HG02870 (cell line): ENCODE data around the gene RASAL2.
"Not testable (repeated sequence)": the region's sequence is repeated elsewhere in the genome, so short reads cannot be mapped to it uniquely, and the experiment has no call there.

Source experiments
- ATAC-seq: cut with Tn5 transposase; IDR thresholded peaks from one replicate; pipeline ENCODE4 v1.9.1; 2021; ENCODE audit warnings: mild to moderate bottlenecking, moderate library complexity; ENCODE audit not compliant: unreplicated experiment

Gene RASAL2

DNA sequence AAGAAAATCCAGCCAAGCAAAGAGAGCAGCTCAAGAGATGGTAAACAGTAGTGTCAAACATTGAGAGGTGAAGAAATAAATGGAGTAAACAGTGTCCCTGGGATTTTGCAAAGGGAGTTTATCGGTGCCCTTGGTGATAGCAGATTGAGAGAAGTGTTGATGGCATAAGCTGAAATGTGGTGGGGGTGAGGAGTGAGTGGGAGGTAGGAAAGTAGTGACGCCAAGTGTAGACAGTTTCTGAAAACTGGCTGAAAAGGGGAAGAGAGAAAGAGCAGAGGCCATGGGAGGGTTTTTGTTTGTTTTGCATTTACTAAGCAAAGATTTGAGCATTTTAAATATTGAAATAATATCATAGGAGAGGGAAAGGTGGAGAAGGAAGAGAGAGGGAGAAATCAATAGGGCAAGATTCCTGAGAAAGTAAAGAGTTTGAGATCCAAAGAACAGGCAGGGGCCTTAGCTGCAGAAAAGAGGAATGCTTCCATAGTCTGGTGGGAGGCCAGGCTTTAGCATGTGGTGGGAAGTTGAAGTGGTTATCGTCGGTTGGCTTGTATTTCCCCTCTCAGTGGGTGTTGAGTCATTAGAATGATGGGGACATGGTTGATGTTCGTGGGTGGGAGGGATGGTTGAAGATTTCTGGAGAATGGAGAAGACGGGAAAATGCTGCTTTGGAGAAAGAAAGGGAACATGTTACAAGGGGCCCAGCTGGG, 26.8 kb upstream of the RASAL2 start:
- peak; percentile 99 for ATAC-seq

DNA sequence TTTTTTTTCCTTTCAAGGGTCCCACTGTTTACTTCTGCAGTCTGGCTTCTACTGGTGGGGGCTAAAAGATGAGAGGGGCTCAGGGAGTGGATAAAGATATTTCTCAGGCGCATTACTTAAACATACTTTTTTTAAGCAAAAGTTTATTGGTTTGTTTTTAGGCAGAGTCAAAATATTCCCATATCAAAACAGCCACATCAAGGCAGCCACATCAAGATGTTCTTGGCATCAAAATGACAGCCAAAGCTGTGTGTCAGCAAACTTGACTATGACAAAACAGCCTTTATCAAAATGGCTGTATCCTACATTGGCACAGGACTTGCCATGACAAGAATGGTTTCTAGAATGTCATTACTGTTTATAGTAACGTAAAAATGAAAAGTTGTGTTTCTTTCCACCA, 22.1 kb upstream of the RASAL2 start:
- ATAC-seq = no peak

DNA sequence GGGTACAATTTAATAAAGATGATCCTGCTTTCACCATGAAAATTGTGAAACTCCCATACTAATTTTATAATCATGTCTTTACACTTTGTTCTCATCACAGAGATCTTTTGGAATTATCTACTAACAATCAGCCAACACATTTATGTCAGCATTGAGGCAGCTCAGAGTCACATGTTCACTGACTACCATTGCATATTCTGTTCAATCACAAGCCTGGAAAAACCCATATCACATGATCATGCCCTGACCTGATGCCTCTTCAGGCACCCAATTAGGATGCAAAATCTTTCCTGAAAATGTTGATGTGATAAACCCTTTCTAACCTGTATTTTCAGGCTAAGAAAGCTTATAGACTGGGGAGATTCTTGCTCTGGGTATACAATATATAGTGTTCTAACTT, 21.6 kb upstream of the RASAL2 start:
- no peak for ATAC-seq

DNA sequence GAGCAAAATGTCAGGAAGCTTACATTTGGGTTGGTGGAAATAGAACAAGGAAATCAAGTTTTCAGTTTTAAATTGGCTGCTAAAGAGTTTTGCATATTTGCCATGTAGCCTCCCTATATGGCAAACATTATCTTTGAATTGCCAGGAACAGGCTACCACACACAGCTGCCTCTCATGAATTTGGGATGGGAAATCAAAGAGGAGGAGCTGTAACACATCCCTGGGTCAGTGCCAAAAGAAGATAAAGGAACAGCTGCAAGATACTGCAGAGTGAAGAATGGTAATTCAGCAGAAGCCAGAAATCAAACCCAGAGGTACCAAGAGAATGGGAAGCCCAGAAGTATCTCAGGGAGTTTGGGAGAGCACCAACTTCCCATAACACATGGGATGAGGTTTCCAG, 18.6 kb upstream of the RASAL2 start:
- no peak for ATAC-seq

DNA sequence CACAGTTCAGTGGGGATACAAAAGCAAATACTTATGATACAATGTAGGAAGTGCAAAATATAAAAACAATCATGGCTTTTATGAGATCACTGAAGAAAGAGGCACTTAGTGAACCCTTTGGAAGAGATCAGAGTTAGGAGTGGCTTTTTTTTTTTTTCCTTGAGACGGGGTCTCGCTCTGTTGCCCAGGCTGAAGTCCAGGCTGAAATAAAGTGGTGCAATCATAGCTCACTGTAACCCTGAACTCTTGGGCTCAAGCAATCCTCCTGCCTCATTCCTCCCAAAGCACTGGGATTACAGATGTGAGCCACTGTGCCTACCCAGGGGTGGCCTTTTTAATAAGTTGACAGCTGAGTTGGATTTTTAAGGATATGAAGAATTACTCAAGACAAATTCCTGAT, 17.3 kb upstream of the RASAL2 start:
- no peak for ATAC-seq

DNA sequence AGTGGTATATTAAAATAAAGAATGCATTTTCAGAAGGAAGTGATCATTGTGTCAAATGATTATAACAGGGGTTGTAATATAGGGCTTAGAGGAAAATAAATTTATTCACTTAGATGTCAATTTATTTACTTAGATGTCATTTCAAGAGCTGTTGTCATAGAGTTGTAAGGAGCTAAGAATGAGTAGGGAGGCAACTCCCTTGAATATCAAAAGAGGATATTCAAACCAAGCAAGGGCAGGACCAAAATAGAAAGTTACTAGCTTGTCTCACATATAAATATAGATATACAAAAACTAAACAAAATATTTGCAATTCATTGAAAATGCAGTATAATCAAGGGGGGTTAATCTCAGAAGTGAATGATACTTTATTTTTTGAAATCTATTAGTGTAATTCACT, 16.0 kb upstream of the RASAL2 start:
- no peak for ATAC-seq

DNA sequence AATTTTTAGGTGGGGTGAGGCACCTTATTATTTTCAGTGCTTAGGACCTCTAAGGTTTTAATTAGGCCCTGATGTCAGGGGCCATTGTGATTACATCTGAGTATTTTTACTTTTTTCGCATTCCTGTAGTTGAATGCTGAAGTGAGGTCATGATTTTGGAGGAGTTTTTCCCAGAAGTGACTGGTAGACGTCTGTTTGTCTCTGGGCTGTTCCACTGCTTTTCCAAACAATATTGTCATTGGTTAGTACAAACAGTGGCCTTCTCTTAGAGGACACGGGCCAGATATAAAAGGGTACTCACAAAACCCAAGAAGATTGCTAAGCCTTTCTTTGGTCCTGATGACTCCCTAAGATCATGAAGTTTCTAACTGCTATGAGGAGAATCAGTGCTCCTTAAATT, 7.6 kb upstream of the RASAL2 start:
- ATAC-seq = no peak

DNA sequence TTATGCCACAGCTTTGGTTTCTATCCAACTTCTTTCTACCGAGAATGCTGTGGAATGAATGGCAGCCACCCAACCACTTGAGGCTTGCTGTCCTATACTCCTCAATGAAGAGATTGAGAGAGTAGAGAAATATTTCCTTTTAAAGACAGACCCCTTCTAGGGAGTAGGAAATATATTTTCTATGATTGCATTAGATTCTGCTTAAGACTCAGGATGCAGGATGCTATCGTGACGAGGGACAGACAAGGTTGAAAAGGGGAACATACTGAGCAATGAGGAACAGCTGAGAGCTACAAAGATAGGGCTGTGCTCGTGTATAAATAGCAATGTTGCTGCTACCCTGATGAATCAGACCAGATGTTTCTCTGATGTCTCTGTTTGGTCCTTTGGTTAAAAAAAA, 7.1 kb upstream of the RASAL2 start:
- peak; percentile 54 for ATAC-seq

DNA sequence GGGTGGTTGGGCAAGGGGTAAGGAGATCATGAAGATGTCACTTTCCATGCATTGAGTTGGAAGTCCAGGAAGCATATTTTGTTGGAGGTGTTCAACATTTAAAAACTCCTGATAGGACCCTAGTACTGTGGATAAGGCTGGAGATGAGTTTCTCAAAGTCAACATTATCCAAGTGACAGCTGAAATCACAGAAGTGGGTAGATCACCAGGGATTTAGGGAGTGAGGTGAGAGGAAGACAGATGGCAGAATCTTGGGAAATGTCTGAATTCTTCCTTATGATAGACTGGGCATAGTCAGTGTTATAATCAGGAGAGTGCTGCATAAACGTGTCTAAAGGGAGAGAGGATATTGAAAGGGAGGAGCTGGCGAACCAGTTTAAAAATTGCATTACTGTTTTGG, 5.3 kb upstream of the RASAL2 start:
- no peak for ATAC-seq

DNA sequence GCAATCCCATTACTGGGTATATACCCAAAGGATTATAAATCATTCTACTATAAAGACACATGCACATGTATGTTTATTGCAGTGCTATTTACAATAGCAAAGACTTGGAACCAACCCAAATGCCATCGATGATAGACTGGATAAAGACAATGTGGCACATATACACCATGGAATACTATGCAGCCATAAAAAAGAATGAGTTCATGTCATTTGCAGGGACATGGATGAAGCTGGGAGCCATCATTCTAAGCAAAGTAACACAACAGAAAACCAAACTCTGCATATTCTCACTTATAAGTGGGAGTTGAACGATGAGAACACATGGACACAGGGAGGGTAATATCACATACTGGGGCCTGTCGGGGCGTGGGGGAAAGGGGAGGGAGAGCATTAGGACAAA, 2.5 kb upstream of the RASAL2 start:
- not testable (repeated sequence) for ATAC-seq

DNA sequence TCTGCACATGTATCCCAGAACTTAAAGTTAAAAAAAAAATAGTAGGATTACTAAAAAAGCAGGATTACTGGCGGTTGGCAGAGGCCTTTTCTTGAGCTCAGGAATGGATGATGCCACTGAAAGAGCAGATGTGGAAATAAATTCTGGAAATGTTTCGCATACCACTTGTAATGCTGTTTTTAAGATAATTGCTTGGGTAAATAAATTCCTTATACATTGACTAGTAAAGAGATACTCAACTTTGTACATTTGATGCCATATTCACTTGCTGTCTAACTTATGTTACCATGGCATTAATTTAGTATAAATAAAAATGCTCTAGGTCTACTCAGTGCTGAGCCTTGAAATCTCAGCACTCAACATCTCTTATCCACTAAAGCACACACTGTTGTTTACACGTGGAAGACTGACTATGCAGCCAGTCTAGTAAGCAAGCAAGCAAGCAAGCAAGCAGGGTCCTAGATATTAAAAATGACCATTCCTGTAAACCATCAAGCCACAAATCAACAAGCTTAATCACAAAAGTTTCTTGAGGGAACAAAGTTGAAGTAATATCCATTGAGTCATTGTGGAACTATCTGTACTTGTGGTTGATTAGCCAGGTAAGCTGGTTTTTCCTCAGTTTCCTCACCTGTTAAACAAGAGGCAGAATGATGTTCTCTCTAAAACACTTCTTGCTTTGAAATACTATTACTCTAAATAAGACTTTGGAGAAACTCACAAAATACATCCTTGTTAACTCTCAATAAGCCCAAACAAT, 1.7 kb upstream of the RASAL2 start:
- ATAC-seq = no peak

DNA sequence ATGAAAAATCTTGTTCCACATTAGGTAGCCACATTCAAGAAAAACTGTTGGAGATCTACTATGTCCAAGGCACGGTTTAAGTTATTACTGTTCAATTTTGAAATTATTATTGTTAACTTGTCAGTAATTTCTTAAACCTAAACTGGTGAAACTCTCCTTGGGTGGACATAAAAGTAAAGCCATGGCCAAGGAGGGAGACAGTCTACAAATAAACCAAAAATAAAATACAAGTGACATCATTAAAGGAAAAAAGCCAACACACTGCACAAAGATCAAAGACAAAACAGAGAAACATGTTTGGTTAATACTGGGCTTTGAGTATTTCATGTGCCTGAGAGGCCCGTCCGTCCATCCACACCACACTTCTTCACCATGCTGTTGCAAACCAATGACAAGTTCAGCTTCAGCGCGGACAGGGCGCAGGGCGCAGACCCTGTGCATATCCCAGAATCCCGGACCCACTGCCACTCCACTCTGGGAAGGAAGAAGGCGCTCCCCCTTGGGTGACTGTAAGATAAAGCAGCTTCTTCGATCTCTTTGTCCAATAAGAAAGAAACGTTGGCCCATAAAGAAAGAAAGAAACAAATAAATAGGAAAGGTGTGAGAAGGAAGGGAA, 918 bp upstream of the RASAL2 start:
- no peak for ATAC-seq

DNA sequence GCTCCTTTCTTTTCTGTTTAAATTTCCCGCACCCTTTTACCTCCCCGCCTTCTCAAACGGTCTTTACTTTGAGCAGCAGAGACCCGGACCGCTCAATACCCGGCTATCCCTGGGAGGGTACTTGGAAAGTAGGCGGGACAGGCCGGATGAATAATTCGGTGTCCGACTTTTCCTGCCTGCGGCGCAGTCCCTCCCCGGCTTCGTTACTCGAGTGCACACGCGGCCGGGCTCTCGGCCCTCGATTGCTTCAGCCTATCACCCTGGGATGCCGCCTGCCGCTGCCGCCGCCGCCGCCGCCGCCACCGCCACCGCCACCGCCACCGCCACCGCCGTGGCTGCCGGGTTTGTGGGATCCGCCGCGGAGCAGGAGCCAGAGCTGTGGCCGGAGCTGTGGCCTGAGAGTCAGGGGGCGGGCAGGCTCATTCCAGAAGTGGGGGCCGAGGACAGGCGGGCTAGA, 382 bp upstream of the RASAL2 start:
- peak; percentile 77 for ATAC-seq

DNA sequence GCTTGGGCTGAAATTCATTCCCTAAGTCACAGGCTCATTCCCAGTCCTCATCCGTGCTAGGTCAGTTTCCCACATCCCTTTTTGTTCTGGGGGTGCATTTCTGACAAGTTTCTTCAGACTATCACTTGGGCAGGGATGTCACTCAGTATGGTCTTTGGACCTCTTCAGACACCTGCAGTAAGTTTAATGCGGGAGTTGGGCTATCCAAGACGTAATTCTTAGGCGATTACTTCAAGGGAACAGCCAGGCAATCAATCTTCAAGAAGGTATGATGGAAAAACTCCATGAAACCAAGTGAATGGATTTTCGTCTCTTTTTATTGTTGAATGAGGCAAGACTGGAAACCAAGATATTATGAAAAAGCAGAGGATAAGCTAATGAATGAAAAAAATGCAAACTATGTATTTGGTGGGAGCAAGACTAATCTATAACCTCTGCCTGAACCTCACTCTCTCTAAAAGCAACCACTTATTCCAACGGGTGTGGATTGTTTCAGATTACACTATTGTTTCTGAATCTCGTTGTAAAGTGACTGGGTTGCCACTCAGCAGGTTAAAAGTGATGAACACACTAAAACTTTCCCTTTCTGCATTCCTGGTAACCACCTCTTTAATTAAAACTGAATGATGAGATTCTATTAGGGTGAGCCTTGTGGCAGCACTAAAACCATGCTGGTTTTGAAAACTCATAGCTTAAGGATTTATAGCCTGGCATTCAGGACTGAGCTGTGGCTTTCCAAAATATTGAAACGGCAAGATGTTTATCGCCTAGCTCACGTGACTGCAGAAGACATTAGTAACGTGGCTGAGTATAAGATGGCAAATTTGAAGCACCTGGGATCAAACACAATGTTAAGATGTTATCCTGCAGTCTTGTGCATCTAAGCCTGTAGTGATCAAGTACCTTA, 1.1 kb downstream of the RASAL2 start:
- ATAC-seq = no peak

DNA sequence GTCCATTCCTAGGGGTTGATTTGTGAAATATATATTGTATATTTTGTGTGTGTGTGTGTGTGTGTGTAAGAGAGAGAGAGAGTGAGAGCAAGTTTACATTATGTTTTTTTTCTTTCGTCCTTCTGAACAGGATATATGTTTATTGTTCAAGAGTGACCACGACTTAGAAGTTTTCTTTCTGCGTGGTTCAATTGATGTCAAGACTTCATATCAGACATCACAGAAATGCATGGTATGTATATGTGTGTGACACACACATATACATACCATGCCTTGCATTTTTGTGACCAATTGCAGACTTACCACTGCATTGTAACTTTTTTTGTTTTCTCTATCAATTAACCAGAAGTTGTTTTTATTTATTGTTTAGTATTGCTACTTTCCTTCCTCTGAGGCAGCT, 2.5 kb downstream of the RASAL2 start:
- no peak for ATAC-seq

DNA sequence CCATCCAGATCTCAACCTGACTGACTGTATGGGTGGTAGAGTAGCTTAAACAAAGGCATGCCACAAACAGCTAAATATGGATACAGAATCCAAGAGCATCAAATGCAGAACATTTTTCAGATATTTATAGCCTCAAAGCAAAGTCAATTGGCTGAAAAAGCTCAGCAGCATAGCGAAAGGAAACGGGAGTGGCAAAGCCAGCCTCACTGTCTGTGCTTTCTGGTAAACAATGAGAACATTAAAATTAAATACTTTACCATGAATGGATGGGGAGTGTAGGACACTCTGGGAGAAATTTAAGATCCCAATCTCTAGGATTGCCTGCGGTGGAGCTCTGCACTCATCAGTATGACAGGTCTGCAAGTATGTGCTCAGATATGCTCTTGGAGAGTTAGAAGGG, 4.4 kb downstream of the RASAL2 start:
- no peak for ATAC-seq

DNA sequence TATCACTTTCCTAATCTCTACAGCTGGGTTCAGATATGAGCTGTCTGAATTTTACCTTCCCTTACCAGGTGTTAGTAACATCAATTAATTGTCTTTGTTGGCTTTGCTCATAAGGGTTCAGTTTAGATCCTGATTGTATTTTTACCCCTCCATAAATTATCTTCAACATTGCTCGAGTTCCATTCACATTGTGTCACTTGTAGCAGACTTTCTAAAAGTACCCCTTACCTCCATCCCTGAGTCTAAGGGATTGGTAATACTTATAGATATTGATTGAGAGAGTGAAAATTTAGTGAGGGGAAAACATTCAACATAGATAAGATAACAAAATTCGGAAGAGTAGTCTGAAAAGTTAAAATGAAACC, 7.3 kb downstream of the RASAL2 start:
- ATAC-seq = no peak

DNA sequence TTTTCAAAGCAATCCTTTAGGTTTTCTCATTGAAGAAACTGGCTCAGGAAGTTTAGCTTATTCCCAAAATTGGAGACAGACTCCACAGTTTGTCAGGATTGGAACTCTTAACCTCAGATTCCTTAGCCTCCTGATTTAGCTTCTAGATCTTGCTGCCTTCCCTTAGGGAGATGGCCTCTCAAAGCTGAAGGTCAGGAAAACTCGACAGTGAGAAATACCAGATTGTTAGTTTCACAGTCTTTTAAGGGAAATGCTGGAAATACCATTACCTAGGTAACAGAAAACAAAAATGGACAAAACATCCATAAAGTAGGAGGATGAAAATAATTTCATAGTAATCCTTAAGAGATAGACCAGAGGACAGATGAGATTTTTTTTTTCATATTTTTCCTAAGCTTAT, 7.8 kb downstream of the RASAL2 start:
- ATAC-seq = no peak

DNA sequence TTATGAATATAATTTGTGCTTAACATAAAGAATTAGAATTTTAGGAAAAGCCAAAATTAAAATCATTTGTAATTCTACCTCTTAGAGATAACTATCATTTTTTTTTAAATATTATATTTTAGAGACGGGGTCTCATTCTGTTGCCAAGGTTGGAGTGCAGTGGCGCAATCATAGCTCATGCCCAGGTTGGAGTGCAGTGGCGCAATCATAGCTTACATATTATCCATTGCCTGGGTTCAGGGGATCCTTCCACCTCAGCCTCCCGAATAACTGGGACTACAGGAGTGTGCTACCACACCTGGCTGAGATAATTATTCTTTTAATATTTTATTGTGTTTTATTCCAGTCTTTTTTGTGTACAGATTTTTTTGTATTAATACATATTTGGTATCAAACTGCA, 8.3 kb downstream of the RASAL2 start:
- ATAC-seq = no peak

DNA sequence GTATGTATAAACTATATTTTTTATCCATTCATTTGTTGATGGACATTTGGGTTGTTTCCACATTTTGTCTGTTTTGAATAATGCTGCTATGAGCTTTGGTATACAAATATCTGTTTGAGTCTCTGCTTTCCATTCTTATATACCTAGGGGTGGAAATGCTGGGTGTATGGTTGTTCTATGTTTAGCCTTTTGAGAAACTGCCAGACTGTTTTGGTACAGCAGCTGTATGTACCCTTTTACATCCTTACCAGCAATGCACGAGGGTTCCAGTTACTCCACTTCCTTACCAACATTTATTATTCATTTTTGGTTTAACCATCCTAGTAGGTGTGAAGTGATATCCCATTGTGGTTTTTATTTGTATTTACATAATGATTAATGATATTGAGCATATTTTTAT, 13.9 kb downstream of the RASAL2 start:
- no peak for ATAC-seq
